Activated CD8-positive, alpha-beta T cell treated with anti-CD3 and anti-CD28 coated beads for 36 hours (primary cell): ENCODE data around the gene CRACR2B. TPM values are rescaled to one million over a fixed set of nuclear protein-coding genes. Genes with fewer than 3 reads are reported as not detected.

Experiments
- ATAC-seq: fragments of 200-7000 bp; cut with Tn5 transposase; one replicate; pipeline ENCODE4 v1.10.0; 2021; ENCODE audit warnings: mild to moderate bottlenecking, moderate library complexity
- CTCF ChIA-PET: fragments of 350-600 bp; sonication (Branson Sonifier 250); formaldehyde crosslinking; loops from one replicate; lab custom pipeline; 2021; ENCODE audit warnings: antibody characterized with exemption; lab: Charles Lee
- POLR2A ChIA-PET: fragments of 350-600 bp; sonication (Branson Sonifier 250); formaldehyde crosslinking; loops from one replicate; lab custom pipeline; 2021; ENCODE audit warnings: antibody characterized with exemption; lab: Charles Lee
- DNase-seq: peaks from one replicate; pipeline ENCODE4 v3.0.0-alpha.2; 2020
- H3K27ac Mint-ChIP-seq: one replicate; pipeline ENCODE4 v1.8.0; 2021; ENCODE audit warnings: mild to moderate bottlenecking, mixed read lengths
- H3K27me3 Mint-ChIP-seq: one replicate; pipeline ENCODE4 v1.8.0; 2021; ENCODE audit warnings: mixed read lengths
- H3K36me3 Mint-ChIP-seq: one replicate; pipeline ENCODE4 v1.8.0; 2021; ENCODE audit warnings: low read depth, mixed read lengths
- H3K4me1 Mint-ChIP-seq: one replicate; pipeline ENCODE4 v1.8.0; 2021; ENCODE audit warnings: low read depth, mixed read lengths
- H3K4me3 Mint-ChIP-seq: one replicate; pipeline ENCODE4 v1.8.0; 2021; ENCODE audit warnings: mild to moderate bottlenecking, moderate library complexity, mixed read lengths
- H3K9me3 Mint-ChIP-seq: one replicate; pipeline ENCODE4 v1.8.0; 2021; ENCODE audit warnings: mixed read lengths
- intact Hi-C: fragments of 100-400 bp; cut with micrococcal nuclease; formaldehyde crosslinking; loops from one replicate; pipeline ENCODE4 v1.10.0; 2022
- total RNA-seq, 2 experiments: library from RNA; stranded (reverse); gene quantifications; one replicate each; pipeline ENCODE4 v1.2.3, GENCODE V29; 2021
- TF ChIP-seq, protein P1 (sequence below): fragments of 200-600 bp; IDR thresholded peaks from one replicate; pipeline ENCODE4 v1.8.0; 2022; ENCODE audit warnings: antibody characterized with exemption, mild to moderate bottlenecking

The CRACR2B gene
- total RNA-seq, 2 experiments from 2014 or later: 2.1 to 2.4 TPM

DNA sequence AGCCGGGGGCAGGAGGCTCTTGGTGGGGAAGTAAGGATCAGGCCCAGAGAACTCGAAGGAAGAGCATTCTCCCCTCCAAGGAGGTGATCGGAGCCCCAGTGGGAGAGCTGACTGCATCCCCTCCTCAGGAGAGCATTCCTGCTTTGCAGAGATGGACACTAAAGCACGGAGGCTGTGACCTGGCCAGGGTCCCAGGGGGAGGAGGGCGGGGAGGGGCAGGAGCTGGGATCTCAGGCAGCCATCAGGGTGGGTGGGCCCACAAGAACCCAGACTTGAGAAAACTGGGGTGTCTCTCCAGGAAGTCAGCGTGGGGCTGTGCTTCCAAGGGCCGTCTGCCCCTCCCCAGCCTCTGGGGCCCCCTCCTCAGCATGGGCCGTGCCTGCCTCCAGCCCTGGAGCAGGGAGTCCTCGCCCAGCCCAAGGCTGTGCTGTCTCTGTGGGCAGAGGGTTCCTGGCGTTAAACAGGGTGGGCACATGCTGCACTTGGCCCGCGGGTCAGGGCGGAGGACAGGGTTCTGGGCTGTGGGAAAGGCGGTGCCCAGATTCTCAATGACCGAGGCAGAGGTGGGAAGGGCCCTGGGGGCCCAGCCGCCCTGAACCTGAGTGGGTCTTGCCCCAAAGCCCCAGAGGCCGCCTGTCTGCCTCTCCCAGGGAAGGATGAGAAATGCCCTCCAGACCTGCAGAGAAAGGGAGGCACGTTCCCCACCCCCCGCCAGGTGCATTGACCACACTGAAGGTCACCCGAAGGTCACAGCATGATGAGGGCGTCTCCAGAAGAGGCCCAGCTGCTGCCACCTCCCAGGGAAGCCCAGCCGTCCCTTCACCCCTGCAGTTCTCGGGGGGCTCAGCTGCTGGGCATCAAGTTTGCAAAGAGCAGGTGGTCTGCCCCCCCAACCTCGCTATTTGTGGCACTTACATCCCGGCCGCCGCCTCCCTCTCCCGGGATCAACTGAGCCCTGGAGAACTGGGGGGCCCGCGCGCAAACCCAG is 38.5 kb upstream of the CRACR2B start:
- ChIA-PET POLR2A (interaction anchor here (0.6 to 3.2 kb wide), 6 partner anchors 10 to 130 kb away, joined by 3 to 21 read pairs (median 4); partner anchors contain the start of gene GATD1), CTCF (no interaction called here)
- ATAC-seq (no peak), DNase-seq (no peak)
- Mint-ChIP-seq H3K36me3 (peaks cover 15% of the 10 kb centered on the region), H3K9me3 (no peaks in the 10 kb centered on the region), H3K27me3 (no peaks in the 10 kb centered on the region), H3K4me3 (no peak overlapping the region), H3K4me1 (peaks cover 6% of the 10 kb centered on the region), H3K27ac (no peak overlapping the region)
- intact Hi-C loops: no loop called here
- TF ChIP-seq, protein P1, sequence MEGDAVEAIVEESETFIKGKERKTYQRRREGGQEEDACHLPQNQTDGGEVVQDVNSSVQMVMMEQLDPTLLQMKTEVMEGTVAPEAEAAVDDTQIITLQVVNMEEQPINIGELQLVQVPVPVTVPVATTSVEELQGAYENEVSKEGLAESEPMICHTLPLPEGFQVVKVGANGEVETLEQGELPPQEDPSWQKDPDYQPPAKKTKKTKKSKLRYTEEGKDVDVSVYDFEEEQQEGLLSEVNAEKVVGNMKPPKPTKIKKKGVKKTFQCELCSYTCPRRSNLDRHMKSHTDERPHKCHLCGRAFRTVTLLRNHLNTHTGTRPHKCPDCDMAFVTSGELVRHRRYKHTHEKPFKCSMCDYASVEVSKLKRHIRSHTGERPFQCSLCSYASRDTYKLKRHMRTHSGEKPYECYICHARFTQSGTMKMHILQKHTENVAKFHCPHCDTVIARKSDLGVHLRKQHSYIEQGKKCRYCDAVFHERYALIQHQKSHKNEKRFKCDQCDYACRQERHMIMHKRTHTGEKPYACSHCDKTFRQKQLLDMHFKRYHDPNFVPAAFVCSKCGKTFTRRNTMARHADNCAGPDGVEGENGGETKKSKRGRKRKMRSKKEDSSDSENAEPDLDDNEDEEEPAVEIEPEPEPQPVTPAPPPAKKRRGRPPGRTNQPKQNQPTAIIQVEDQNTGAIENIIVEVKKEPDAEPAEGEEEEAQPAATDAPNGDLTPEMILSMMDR: no peak

DNA sequence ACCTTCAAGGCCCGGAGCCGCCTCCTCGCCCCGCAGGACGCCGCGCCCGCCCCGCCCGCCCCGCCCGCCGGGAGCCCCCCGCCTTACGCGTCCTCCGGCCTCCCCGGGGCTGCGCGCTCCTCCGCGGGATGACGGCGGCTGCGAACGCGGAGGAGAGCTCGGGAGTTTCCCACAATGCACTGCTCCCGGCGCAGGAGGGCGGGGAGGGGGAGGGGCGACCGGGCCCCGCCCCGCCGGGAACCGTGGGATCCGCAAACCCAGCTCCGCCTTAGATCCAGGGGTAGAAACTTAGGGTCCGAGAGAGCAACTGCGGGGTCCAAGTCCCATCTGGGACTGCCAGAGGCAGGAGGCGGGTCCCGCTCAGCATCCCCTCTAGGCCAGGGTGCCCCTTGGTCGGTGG is 37.8 kb upstream of the CRACR2B start, which contains the start of gene CEND1:
Gene CEND1 (minus strand): TSS at position 148 of the 400 bp plus-strand sequence. CDS start 1,514 bp downstream, outside the sequence.
- Mint-ChIP-seq H3K36me3 (peaks cover 15% of the 10 kb centered on the region), H3K4me3 (no peak within 1 kb of the TSS), H3K27me3 (no peaks in the 10 kb centered on the region), H3K27ac (no peak within 1 kb of the TSS), H3K4me1 (peaks cover 10% of the 10 kb centered on the region), H3K9me3 (no peaks in the 10 kb centered on the region)
- ChIA-PET CTCF (no interaction called here), POLR2A (interaction anchor here (0.9 to 2.1 kb wide), 5 partner anchors 10 to 23 kb away, joined by 3 to 10 read pairs (median 4); no protein-coding TSS in a partner anchor)
- ATAC-seq (peak; percentile 64), DNase-seq (peak; percentile 50)
- TF ChIP-seq, protein P1: no peak
- intact Hi-C loops: no loop called here

DNA sequence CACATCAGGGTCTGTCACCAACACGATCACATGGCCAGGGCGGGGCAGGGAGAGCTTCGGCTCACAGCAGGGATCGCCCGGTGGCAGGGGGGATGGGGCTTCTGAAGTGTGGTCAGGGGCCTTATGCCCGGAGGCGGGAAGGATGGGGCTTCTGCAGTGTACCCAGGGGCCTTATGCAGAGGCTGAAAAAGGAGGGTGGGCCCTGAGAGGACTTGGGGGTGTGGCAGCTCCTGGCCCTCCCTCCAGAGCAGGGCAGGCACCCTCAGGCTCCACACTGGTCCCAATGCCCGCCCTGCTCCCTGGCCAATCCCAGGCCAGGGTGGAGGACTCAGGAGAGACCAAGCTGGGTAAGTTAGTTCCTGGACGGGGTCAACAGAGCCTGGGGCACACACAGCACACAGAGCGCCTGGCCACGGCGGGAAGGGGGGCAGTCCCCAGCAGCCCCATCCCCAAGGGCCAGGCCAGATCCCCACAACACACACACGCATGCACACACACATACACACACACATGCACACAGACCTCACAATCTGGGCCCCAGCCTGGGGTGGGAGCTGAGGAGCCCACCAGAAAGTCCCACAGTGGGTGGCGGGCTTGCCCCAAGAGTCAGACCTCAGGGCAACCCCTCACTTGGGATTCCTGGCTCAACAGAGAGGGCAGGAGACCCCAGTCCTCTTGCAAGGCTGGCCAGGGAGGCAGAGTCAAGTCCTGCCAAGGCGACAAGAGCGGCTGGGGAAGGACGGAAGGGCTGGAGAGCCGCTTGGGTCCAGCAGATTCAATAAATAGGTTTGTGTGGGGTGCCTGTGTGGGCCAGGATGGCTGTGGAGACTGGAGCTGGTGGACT is 36.8 kb upstream of the CRACR2B start:
- intact Hi-C loops: no loop called here
- Mint-ChIP-seq H3K27me3 (no peaks in the 10 kb centered on the region), H3K4me1 (peaks cover 12% of the 10 kb centered on the region), H3K27ac (no peak overlapping the region), H3K36me3 (peaks cover 15% of the 10 kb centered on the region), H3K4me3 (no peak overlapping the region), H3K9me3 (no peaks in the 10 kb centered on the region)
- ATAC-seq: no peak
- TF ChIP-seq, protein P1: no peak
- no peak for DNase-seq
- ChIA-PET POLR2A (interaction anchor here (0.5 to 2.1 kb wide), 6 partner anchors 9 to 190 kb away, joined by 3 to 10 read pairs (median 3); partner anchors contain the start of gene TALDO1), CTCF (no interaction called here)

DNA sequence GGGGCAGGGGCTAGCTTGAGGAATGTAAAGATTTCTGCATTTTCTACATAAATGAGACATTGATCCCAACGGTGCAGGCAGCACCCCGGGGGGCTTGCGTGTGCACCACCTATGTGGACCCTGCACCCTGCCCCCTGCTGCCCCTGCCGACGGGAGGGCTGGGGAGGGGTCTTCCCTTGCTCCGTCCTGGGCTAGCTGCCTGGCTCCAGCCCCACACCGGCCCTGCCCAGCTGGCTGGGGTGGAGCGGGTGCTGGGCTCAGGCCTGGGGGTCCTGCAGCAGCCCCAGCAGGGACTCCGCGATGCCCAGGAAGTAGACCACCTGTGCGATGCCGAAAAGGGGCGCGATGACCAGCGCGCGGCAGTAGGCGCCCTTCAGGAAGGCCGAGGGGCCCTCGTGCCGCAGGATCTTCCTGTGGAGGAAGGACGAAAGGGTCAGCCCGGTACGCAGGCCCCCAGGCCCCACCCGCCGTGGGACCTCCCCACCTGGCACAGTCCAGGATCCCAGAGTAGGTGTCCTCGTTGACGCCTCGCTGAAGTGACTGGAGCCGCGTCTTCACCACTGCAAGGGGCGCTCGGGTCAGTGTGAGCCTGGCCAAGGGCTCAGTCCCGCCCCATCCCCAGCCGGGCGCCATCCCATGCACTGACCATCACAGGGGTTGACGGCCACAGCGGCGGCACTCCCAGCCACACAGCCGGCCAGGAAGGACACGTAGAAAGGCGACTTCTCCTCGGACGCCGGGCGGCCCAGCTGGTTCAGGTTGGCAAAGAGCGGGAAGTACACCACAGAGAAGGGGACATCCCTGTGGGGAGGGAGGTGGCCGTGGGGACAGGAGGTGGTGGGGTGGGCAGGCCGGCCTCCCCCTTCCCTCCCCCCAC is 35.8 kb upstream of the CRACR2B start:
- intact Hi-C loops: no loop called here

More for the DNA sequence above, 35.8 kb upstream of the CRACR2B start:
- Mint-ChIP-seq H3K4me1 (peaks cover 19% of the 10 kb centered on the region), H3K9me3 (no peaks in the 10 kb centered on the region), H3K36me3 (peaks cover 15% of the 10 kb centered on the region), H3K27me3 (no peaks in the 10 kb centered on the region), H3K4me3 (no peak overlapping the region), H3K27ac (no peak overlapping the region)
- TF ChIP-seq, protein P1: no peak
- ATAC-seq (no peak), DNase-seq (no peak)
- CTCF ChIA-PET: no interaction called here
- POLR2A ChIA-PET: interaction anchor here (0.5 to 2.1 kb wide), 5 partner anchors 8 to 44 kb away, joined by 3 to 10 read pairs (median 3); partner anchors contain the start of gene TALDO1
